Measurements from ENCODE around the gene AUTS2. TPM values are rescaled to one million over a fixed set of nuclear protein-coding genes. Genes with fewer than 3 reads are reported as not detected.

AUTS2 gene
- total RNA-seq, 4 donors from 2014 or later: 29.8 to 114 (median 59.4) TPM

GRCh38 chr7:69889338-69889975 lies 291.2 kb downstream of the AUTS2 start:
- H3K36me3 ChIP-seq: no peaks in the 10 kb centered on the region
- WGBS, 2 donors (ENCODE audit: low coverage in 1 of 2): 62 to 65% methylated on average over 6 of the region's 6 CpGs
- intact Hi-C loops (cut with DNase I; ENCODE audit: low total_unique reads) (no loop called here), in situ Hi-C loops (cut with MboI; ENCODE audit: low pct_ligation_motif_present in 1 of 4, low pct_unique_long_range_greater_than_20kb in 1 of 4, low sequenced_read_pairs in 3 of 4) (loop anchor here in 1 of 4 donors (25.0 kb wide), 1 partner anchor 98 kb away; no protein-coding TSS in a partner anchor)
- H3K27ac ChIP-seq: no peak overlapping the region
- no peaks in the 10 kb centered on the region for H3K27me3 ChIP-seq
- peaks cover 0 to 5% (median 0%) of the 10 kb centered on the region in 4 donors for H3K4me1 ChIP-seq
- DNase-seq: no peak
- no peak overlapping the region for H3K4me3 ChIP-seq
- no peak for TF ChIP-seq EP300 (IDR thresholded peaks at IDR 0.05; ENCODE audit: low read depth)
- TF ChIP-seq POLR2AphosphoS5 (IDR thresholded peaks at IDR 0.05): no peak
- no peak for TF ChIP-seq POLR2A (IDR thresholded peaks at IDR 0.05)
- no peak for TF ChIP-seq CTCF (IDR thresholded peaks at IDR 0.05)
- H3K9me3 ChIP-seq: no peaks in the 10 kb centered on the region

GRCh38 chr7:69889976-69890351 lies 291.7 kb downstream of the AUTS2 start:
- Histone ChIP-seq H3K4me3 (no peak overlapping the region), H3K27me3 (no peaks in the 10 kb centered on the region), H3K4me1 (peaks cover 0 to 5% (median 0%) of the 10 kb centered on the region in 4 donors), H3K9me3 (no peaks in the 10 kb centered on the region), H3K36me3 (no peaks in the 10 kb centered on the region), H3K27ac (no peak overlapping the region)
- no peak for DNase-seq
- in situ Hi-C loops (cut with MboI; ENCODE audit: low pct_ligation_motif_present in 1 of 4, low pct_unique_long_range_greater_than_20kb in 1 of 4, low sequenced_read_pairs in 3 of 4) (loop anchor here in 1 of 4 donors (25.0 kb wide), 1 partner anchor 97 kb away; no protein-coding TSS in a partner anchor), intact Hi-C loops (cut with DNase I; ENCODE audit: low total_unique reads) (no loop called here)
- TF ChIP-seq POLR2A (IDR thresholded peaks at IDR 0.05) (no peak), POLR2AphosphoS5 (IDR thresholded peaks at IDR 0.05) (no peak)
- 64 to 72% methylated on average over 4 to 6 of the region's 6 CpGs for WGBS, 2 donors (ENCODE audit: low coverage in 1 of 2)

- H3K9me3 ChIP-seq: no peaks in the 10 kb centered on the region
- TF ChIP-seq EP300 (IDR thresholded peaks at IDR 0.05; ENCODE audit: low read depth): no peak
- TF ChIP-seq POLR2A (IDR thresholded peaks at IDR 0.05): no peak
- TF ChIP-seq CTCF (IDR thresholded peaks at IDR 0.05): no peak
- no peak for TF ChIP-seq POLR2AphosphoS5 (IDR thresholded peaks at IDR 0.05)
- no peaks in the 10 kb centered on the region for H3K27me3 ChIP-seq
- DNase-seq: no peak
- H3K4me3 ChIP-seq: no peak overlapping the region
- no peak overlapping the region for H3K27ac ChIP-seq
- in situ Hi-C loops (cut with MboI; ENCODE audit: low pct_ligation_motif_present in 1 of 4, low pct_unique_long_range_greater_than_20kb in 1 of 4, low sequenced_read_pairs in 3 of 4) (loop anchor here in 1 of 4 donors (25.0 kb wide), 1 partner anchor 95 kb away; no protein-coding TSS in a partner anchor), intact Hi-C loops (cut with DNase I; ENCODE audit: low total_unique reads) (no loop called here)
- H3K4me1 ChIP-seq: no peaks in the 10 kb centered on the region
- H3K36me3 ChIP-seq: no peaks in the 10 kb centered on the region
These were observed 294.5 kb downstream of the AUTS2 start for GRCh38 chr7:69892790-69893189.

- TF ChIP-seq CTCF (IDR thresholded peaks at IDR 0.05): no peak
- no peak for TF ChIP-seq POLR2A (IDR thresholded peaks at IDR 0.05)
- no peak for TF ChIP-seq POLR2AphosphoS5 (IDR thresholded peaks at IDR 0.05)
- TF ChIP-seq EP300 (IDR thresholded peaks at IDR 0.05; ENCODE audit: low read depth): no peak
- in situ Hi-C loops (cut with MboI; ENCODE audit: low pct_ligation_motif_present in 1 of 4, low pct_unique_long_range_greater_than_20kb in 1 of 4, low sequenced_read_pairs in 3 of 4) (loop anchor here in 1 of 4 donors (25.0 kb wide), 1 partner anchor 93 kb away; no protein-coding TSS in a partner anchor), intact Hi-C loops (cut with DNase I; ENCODE audit: low total_unique reads) (no loop called here)
- no peak overlapping the region for H3K4me3 ChIP-seq
- peaks cover 3% of the 10 kb centered on the region for H3K27me3 ChIP-seq
- no peak overlapping the region for H3K27ac ChIP-seq
- no peaks in the 10 kb centered on the region for H3K9me3 ChIP-seq
- DNase-seq: no peak
- WGBS, 2 donors (ENCODE audit: low coverage in 1 of 2): 56 to 82% methylated on average over 3 of the region's 3 CpGs
- H3K36me3 ChIP-seq: no peaks in the 10 kb centered on the region
- no peaks in the 10 kb centered on the region for H3K4me1 ChIP-seq
These were observed 295.6 kb downstream of the AUTS2 start for GRCh38 chr7:69893906-69894305.
